GM12878 (cell line): ENCODE measurements around the gene PLG. TPM values are rescaled to one million over a fixed set of nuclear protein-coding genes. Genes with fewer than 3 reads are reported as not detected.

Experiments used
- ATAC-seq: fragments of 200-7000 bp; cut with Tn5 transposase; 3 replicates; pipeline ENCODE4 v1.9.1; 2020; ENCODE audit warnings: mild to moderate bottlenecking, moderate library complexity
- BruUV-seq: library from RNA; stranded (reverse); fragments of 400-500 nt; replicated peaks from 2 replicates; lab custom pipeline; 2021; lab: Mats Ljungman, UMichigan
- CTCF ChIA-PET: fragments of 300-600 bp; sonication (Branson Sonifier 250); formaldehyde crosslinking; extraction: SDS; loops from one replicate; lab custom pipeline; 2021; ENCODE audit warnings: inconsistent platforms; lab: Yijun Ruan, JAX
- POLR2A ChIA-PET: fragments of 350-600 bp; formaldehyde crosslinking; extraction: SDS; loops from one replicate; lab custom pipeline; 2021; ENCODE audit warnings: inconsistent platforms; lab: Charles Lee
- RAD21 ChIA-PET: fragments of 300-600 bp; sonication (Branson Sonifier 250); formaldehyde crosslinking; loops from one replicate; lab custom pipeline; 2023; ENCODE audit warnings: antibody characterized with exemption; ENCODE audit not compliant: unreplicated experiment; lab: Charles Lee
- SMC1A ChIA-PET: fragments of 300-600 bp; sonication (Branson Sonifier 250); formaldehyde crosslinking; loops from one replicate; lab custom pipeline; 2023; ENCODE audit not compliant: unreplicated experiment, uncharacterized antibody; lab: Charles Lee
- DNase-seq: peaks from one replicate; pipeline ENCODE4 v3.0.0-alpha.2; 2011; ENCODE audit warnings: low read depth, low spot score
- FAIRE-seq: peaks from 3 replicates; lab custom pipeline; 2011; peaks lifted over from hg19 to GRCh38; lab: Jason Lieb, UNC
- H2AFZ ChIP-seq: 2 replicates; pipeline ENCODE4 v1.6.0; 2011; ENCODE audit warnings: low read depth, low read length, control low read depth; ENCODE audit not compliant: control insufficient read depth
- H3K27ac ChIP-seq: 2 replicates; pipeline ENCODE4 v1.5.1; 2011; ENCODE audit warnings: control low read depth; ENCODE audit not compliant: control insufficient read depth, insufficient read depth
- H3K27me3 ChIP-seq, 2 experiments: replicated peaks in 1 of 2; 2 replicates each; pipeline versions ENCODE4 v1.6.0 to v1.6.1; 2011; ENCODE audit warnings: low read length in 1 of 2; ENCODE audit not compliant: control insufficient read depth in 2 of 2, insufficient read depth in 2 of 2
- H3K36me3 ChIP-seq, 2 experiments: 2 replicates each; pipeline ENCODE4 v1.5.1; 2011; ENCODE audit warnings: low read length in 1 of 2; ENCODE audit not compliant: control insufficient read depth in 2 of 2, insufficient read depth in 2 of 2
- H3K4me1 ChIP-seq: 2 replicates; pipeline ENCODE4 v1.6.1; 2011; ENCODE audit warnings: mild to moderate bottlenecking, low read length, moderate library complexity, mixed read lengths; ENCODE audit not compliant: control insufficient read depth, insufficient read depth
- H3K4me2 ChIP-seq: 2 replicates; pipeline ENCODE4 v1.6.0; 2011; ENCODE audit warnings: control low read depth; ENCODE audit not compliant: control insufficient read depth, insufficient read depth
- H3K4me3 ChIP-seq: fragments of 200-600 bp; sonication (generic); 2 replicates; pipeline ENCODE4 v1.5.1; 2016
- H3K79me2 ChIP-seq: 2 replicates; pipeline ENCODE4 v1.6.0; 2011; ENCODE audit warnings: low read length; ENCODE audit not compliant: control insufficient read depth, insufficient read depth
- H3K9ac ChIP-seq: 2 replicates; pipeline ENCODE4 v1.8.0; 2011; ENCODE audit warnings: low read length, control low read depth, mixed read lengths; ENCODE audit not compliant: control insufficient read depth, insufficient read depth
- H3K9me3 ChIP-seq: replicated peaks from 3 replicates; pipeline ENCODE4 v1.5.1; 2011; ENCODE audit warnings: mild to moderate bottlenecking, low read length; ENCODE audit not compliant: control insufficient read depth, insufficient read depth
- H4K20me1 ChIP-seq: 2 replicates; pipeline ENCODE4 v1.6.0; 2011; ENCODE audit not compliant: control insufficient read depth, insufficient read depth
- ASH2L ChIP-seq: fragments of 300-600, 200-600 bp; sonication (generic); IDR thresholded peaks from 2 replicates; pipeline ENCODE4 v1.6.1; 2017; ENCODE audit warnings: low read depth, mild to moderate bottlenecking, borderline replicate concordance
- ATF7 ChIP-seq: fragments of 450-650 bp; IDR thresholded peaks from 2 replicates; pipeline ENCODE4 v1.6.1; 2016; ENCODE audit warnings: low read depth, mild to moderate bottlenecking
- BCL11A ChIP-seq: IDR thresholded peaks from 2 replicates; pipeline ENCODE4 v1.6.1; 2011; ENCODE audit warnings: low read depth, low read length
- BHLHE40 ChIP-seq, 2 experiments: fragments of 450-650 bp in 1 of 2; IDR thresholded peaks; 2 replicates each; pipeline ENCODE4 v1.6.1; 2011 to 2017; ENCODE audit warnings: low read depth in 2 of 2, borderline replicate concordance in 1 of 2, improper control_type of control experiment in 1 of 2, low read length in 1 of 2, mild to moderate bottlenecking in 1 of 2
- CREM ChIP-seq: IDR thresholded peaks from 2 replicates; pipeline ENCODE4 v1.6.1; 2014; ENCODE audit warnings: antibody characterized with exemption, low read depth
- EED ChIP-seq: sonication (generic); IDR thresholded peaks from 2 replicates; pipeline ENCODE4 v1.6.1; 2016; ENCODE audit warnings: antibody characterized with exemption, low read depth
- GABPA ChIP-seq: IDR thresholded peaks from 2 replicates; pipeline ENCODE4 v1.6.1; 2014; ENCODE audit warnings: antibody characterized with exemption, low read depth, mild to moderate bottlenecking, inconsistent platforms
- HDGF ChIP-seq: fragments of 450-650 bp; IDR thresholded peaks from 2 replicates; pipeline ENCODE4 v1.6.1; 2016; ENCODE audit warnings: antibody characterized with exemption
- TCF3 ChIP-seq: IDR thresholded peaks from 2 replicates; pipeline ENCODE4 v1.6.1; 2012; ENCODE audit warnings: low read depth, mild to moderate bottlenecking, low read length, borderline replicate concordance; ENCODE audit not compliant: insufficient read depth
- ZNF622 ChIP-seq: fragments of 450-650 bp; IDR thresholded peaks from 2 replicates; pipeline ENCODE4 v1.6.1; 2017; ENCODE audit warnings: mild to moderate bottlenecking, inconsistent platforms
- WGBS: methylation state at CpG from one replicate; pipeline ENCODE4 v1.1.6; 2016; ENCODE audit warnings: low lambda C conversion rate; ENCODE audit not compliant: insufficient replicate concordance, insufficient coverage; ENCODE audit errors: missing lambda C conversion rate; 5-methylcytosine and 5-hydroxymethylcytosine counted together
- in situ Hi-C: fragments of 300-500 bp; cut with MboI; formaldehyde crosslinking; loops from 9 replicates; pipeline ENCODE4 v1.14.3; 2018; ENCODE audit warnings: mixed read lengths
- intact Hi-C: fragments of 100-400 bp; cut with micrococcal nuclease; formaldehyde crosslinking; loops from one replicate; pipeline ENCODE4 v1.14.2; 2022; ENCODE audit not compliant: unreplicated experiment
- polyA plus RNA-seq, 11 experiments: library from polyadenylated mRNA; depleted of rRNA in 4 of 11; unstranded in 6 of 11; stranded (reverse) in 5 of 11; fragments of >200 nt; fragmentation: Nextera tagmentation in 4 of 11; fragmentation: Illumina TruSeq in 1 of 11; extraction: Ambion mirVana in 4 of 11; extraction: Trizol in 1 of 11; gene quantifications; 1 replicate in 1 of 11; 2 replicates in 10 of 11; pipeline versions ENCODE4 v1.2.1 to v1.2.3, GENCODE V29; 2011 to 2016; ENCODE audit warnings: inconsistent platforms in 2 of 11, missing spikeins in 2 of 11, low read depth in 1 of 11
- total RNA-seq, 4 experiments: library from RNA; depleted of rRNA in 3 of 4; stranded (reverse); fragments of >200 nt in 3 of 4; fragmentation: Illumina TruSeq in 1 of 4; extraction: Trizol in 1 of 4; gene quantifications; 2 replicates each; pipeline versions ENCODE4 v1.2.1 to v1.2.3, GENCODE V29; 2013 to 2021
- TF ChIP-seq, protein P1 (sequence below): fragments of 450-650 bp; IDR thresholded peaks from 2 replicates; pipeline ENCODE4 v1.6.1; 2014; ENCODE audit warnings: mild to moderate bottlenecking

Gene PLG
- total and polyA plus RNA-seq, 10 of the 15 experiments (the other 5 are each of a cell fraction or from before 2014, with no cell fraction given), result 0.06 to 3.0 (median 0.97) TPM; not detected in 1

DNA sequence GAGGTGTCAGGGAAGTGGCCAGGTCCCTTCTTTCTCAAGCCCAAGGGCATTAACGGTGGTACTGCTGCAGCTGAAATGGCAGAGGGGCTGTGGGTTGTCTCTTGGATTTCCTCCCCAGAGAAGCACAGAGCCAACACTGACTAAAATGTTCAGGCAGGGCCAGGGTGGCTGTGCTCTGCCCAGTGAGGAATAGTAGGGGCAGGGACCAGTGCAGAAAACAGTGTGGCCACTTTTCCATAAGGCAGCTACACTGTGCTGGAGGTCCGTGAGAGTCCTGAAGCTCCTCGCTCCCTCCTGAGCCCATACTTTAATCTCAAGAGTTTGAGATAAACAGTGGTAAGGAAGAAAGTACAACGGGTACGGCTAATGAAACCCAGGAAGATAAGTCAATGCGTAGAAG is 42.5 kb upstream of the PLG start (continued):
- TF ChIP-seq, protein P1, sequence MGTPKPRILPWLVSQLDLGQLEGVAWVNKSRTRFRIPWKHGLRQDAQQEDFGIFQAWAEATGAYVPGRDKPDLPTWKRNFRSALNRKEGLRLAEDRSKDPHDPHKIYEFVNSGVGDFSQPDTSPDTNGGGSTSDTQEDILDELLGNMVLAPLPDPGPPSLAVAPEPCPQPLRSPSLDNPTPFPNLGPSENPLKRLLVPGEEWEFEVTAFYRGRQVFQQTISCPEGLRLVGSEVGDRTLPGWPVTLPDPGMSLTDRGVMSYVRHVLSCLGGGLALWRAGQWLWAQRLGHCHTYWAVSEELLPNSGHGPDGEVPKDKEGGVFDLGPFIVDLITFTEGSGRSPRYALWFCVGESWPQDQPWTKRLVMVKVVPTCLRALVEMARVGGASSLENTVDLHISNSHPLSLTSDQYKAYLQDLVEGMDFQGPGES, result no peak

DNA sequence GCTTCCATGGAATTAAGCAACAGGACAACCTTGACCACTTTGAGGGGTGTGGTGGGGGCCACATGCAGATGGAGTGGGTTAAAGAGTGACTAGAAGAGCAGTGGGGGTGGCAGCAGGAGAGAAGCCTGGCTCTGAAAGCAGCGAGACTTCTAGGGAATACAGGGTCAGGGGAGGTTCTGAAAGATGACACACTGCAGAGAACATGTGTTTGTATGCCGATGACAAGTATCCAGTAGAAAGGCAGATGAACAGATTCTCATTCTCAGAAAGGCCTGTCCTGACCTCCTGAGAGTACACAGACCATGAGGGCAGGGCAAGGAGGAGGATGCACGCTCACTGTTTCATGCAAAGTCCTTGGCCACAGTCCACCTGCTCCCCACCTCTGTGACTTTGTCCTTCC is 40.8 kb upstream of the PLG start:
- RAD21 ChIA-PET, result no interaction called here
- SMC1A ChIA-PET, result no interaction called here
- H3K79me2 ChIP-seq, result no peaks in the 10 kb centered on the region
- 14% methylated on average over 3 of the region's 3 CpGs for WGBS
- DNase-seq (no peak), ATAC-seq (no peak), FAIRE-seq (no peak)
- CTCF ChIA-PET, result no interaction called here
- TF ChIP-seq ASH2L (no peak), EED (no peak), TCF3 (no peak), GABPA (no peak), BHLHE40 (IDR thresholded peaks at IDR 0.05; ENCODE audit: borderline replicate concordance in 1 of 2, low read depth in 2 of 2, low read length in 1 of 2) (no peak), CREM (no peak), HDGF (no peak), ATF7 (no peak), ZNF622 (no peak), BCL11A (no peak)
- POLR2A ChIA-PET, result no interaction called here
- in situ Hi-C loops, result no loop called here
- BruUV-seq, result no TSS peak
- no peaks in the 10 kb centered on the region for H3K9me3 ChIP-seq
- H3K27me3 ChIP-seq, result no peaks in the 10 kb centered on the region; a peak in 1 of 4 replicates
- H3K4me2 ChIP-seq, result no peak overlapping the region
- H3K4me1 ChIP-seq, result no peaks in the 10 kb centered on the region
- no peak overlapping the region for H2AFZ ChIP-seq
- no peak overlapping the region for H3K9ac ChIP-seq
- H3K4me3 ChIP-seq, result no peak overlapping the region
- H3K36me3 ChIP-seq, result no peaks in the 10 kb centered on the region
- H3K27ac ChIP-seq, result no peak overlapping the region
- intact Hi-C loops, result loop anchor here (10.0 kb wide), 1 partner anchor 526 kb away; no protein-coding TSS in a partner anchor
- H4K20me1 ChIP-seq, result no peaks in the 10 kb centered on the region
